Stimulated activated CD4-positive, alpha-beta T cell treated with anti-CD3 and anti-CD28 coated beads, Interleukin-4, amount 100 ng/mL, for 24 hours (primary cell): ENCODE data around the gene FUT7.

Experiments
- DNase-seq: peaks from one replicate; pipeline ENCODE4 v3.0.0-alpha.2; 2020

FUT7 gene

DNA sequence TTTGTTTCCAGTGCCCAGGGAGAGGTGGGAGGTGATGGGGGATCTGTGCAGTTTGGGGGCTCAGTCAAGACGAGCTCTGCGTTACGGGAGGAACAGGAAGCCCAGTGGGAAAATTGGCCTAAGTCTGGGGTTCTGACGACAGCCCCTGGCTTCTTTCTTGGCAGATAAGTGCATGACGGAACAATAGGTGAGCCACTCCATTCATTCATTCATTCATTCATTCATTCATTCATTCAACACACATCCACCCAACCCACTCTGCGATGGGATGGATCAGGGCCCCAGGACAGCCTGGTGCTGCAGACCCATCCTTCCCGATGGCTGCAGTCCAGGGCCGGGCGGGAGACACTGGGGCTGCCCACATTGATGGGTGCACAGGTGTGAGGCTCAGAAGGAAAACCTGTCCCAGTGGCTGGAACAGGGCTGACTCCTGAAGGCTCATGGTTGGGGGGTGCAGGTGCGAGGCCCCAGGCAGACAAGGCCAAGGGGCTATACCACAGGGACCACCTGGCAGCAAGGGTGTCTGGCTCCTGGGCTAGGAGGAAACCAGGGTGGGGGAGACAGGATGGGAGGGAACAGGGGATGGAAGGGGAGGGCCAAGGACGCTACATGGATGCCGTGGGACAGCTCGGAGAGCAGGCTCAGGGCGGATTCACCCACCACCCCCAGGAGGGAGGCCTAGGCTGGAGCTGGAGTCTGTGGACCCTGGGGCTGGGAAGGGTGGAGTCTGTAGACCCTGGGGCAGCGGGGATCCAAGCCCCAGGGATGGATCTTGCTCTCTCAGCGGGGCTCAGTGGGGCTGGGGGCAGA lies 51.0 kb downstream of the FUT7 start:
- no peak for DNase-seq
